ENCODE measurements around the gene CEP83. TPM values are rescaled to one million over a fixed set of nuclear protein-coding genes. Genes with fewer than 3 reads are reported as not detected.

CEP83 gene
- total RNA-seq, 1 experiment from 2014 or later = 10.9 TPM

DNA sequence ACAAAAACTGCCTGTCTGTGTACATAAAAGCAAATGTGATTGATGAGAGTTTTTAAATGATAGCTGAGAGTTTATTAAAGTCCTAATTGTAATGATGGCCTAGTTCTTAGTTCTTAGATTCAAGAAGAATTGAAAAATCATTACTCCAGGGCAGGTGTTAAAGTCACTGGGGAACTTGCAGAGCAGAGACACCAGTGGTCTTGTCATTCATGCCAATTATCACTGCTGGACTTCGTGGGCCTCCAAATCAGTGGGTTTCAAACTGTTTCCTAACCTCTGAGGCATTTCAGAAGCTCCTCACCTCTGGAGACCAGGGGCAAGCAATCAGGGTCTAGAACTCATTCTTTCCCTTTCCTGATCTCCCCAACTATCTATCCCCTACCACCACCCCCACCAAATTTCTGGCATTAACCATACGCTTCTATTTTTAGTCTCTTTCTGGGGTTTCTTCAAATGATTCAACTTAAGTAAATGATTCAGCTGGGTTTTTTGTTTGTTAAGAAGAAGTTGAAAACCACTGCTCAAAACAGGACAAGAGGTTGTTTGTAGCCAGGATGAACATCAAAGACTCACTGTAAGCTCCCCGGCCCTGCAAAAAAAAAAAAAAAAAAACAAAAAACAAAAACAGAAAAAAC is 80.1 kb downstream of the CEP83 start:
- H3K4me3 ChIP-seq (ENCODE audit: insufficient read depth, low read depth, low read length) = no peak overlapping the region
- no peak for DNase-seq
- H3K36me3 ChIP-seq (replicated peaks; ENCODE audit: control insufficient read depth, insufficient read depth, low read length) = 0 out of 2 replicates have a peak, but pooled peaks cover 3% of the 10 kb centered on the region
- no peaks in the 10 kb centered on the region for H3K27me3 ChIP-seq (ENCODE audit: control insufficient read depth, insufficient read depth, low read length)

DNA sequence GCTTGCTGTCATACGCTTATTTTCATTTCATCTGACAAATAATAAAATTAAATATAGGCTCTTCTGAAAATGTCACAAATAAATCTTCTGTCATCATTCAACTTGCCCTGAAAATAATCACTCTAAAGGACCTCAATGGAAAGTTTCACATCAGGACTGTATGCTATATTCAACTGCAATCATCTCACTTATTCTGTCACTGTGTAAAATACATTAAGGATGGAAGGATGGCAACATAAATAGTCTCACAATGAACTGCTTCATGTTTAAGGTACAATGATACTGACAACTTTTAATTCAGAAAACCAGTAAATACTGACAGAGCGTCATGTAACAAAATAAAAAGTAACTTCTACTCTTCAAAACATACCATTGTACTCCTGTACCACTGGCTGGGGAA is 82.1 kb downstream of the CEP83 start:
- H3K4me3 ChIP-seq (ENCODE audit: insufficient read depth, low read depth, low read length) = no peak overlapping the region
- 0 out of 2 replicates have a peak, but pooled peaks cover 3% of the 10 kb centered on the region for H3K36me3 ChIP-seq (replicated peaks; ENCODE audit: control insufficient read depth, insufficient read depth, low read length)
- no peaks in the 10 kb centered on the region for H3K27me3 ChIP-seq (ENCODE audit: control insufficient read depth, insufficient read depth, low read length)
- DNase-seq = no peak

DNA sequence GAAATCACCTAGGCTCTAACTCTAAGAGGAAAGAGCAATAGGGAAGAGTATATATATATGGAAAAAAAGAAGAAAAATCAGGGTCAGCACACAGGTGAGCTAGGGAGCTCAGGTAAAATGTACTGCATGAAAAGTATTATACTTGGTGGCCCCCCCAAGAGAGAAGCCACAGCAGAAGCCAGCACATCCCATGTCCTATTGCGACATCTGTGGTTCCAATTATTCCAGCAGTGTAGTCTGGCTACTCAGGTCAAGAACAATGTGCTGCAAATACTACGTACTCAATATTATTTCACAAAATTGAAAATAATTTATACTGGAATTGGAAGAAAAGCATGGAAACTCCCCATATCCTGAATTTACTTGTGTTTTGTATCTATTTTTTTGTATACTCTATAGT is 85.5 kb downstream of the CEP83 start:
- DNase-seq = no peak
- H3K27me3 ChIP-seq (ENCODE audit: control insufficient read depth, insufficient read depth, low read length) = no peaks in the 10 kb centered on the region
- H3K36me3 ChIP-seq (replicated peaks; ENCODE audit: control insufficient read depth, insufficient read depth, low read length) = 0 out of 2 replicates have a peak, but pooled peaks cover 2% of the 10 kb centered on the region
- no peak overlapping the region for H3K4me3 ChIP-seq (ENCODE audit: insufficient read depth, low read depth, low read length)

DNA sequence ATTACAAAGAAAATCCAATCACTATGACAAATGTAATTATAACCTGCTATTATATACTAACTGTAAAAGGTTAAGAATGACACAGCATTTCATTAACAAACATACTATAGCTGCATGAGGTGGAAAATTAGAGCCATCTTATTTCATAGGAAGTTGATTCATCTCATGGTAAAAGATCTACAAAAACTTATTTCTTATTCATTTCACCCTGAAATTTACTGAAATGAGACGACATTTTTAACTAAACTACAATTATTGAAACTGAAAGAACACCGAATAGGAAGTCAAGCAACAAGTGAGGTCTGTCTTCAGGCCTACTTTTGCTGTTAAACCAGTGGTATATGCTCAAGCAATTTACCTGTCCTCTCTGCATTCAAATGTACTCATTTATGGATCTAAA is 87.2 kb downstream of the CEP83 start:
- Histone ChIP-seq H3K4me3 (ENCODE audit: insufficient read depth, low read depth, low read length) (no peak overlapping the region), H3K36me3 (replicated peaks; ENCODE audit: control insufficient read depth, insufficient read depth, low read length) (no peaks in the 10 kb centered on the region), H3K27me3 (ENCODE audit: control insufficient read depth, insufficient read depth, low read length) (no peaks in the 10 kb centered on the region)
- no peak for DNase-seq

DNA sequence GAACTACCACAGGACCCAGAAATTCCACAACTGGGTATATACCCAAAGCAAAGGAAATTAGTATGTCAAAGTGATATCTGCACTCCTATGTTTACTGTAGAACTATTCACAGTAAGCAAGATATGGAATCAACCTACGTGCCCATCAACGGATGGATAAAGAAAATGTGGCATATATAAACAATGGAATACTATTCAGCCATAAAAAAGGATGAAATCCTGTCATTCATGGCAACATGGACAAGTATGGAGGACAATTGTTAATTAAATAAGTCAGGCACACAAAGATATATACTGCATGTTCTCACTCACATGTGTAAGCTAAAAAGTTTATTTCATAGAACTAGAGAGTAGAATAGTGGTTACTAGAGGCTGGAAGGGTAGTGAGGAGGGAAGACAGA is 97.0 kb downstream of the CEP83 start:
- Histone ChIP-seq H3K36me3 (replicated peaks; ENCODE audit: control insufficient read depth, insufficient read depth, low read length) (no peaks in the 10 kb centered on the region), H3K27me3 (ENCODE audit: control insufficient read depth, insufficient read depth, low read length) (no peaks in the 10 kb centered on the region), H3K4me3 (ENCODE audit: insufficient read depth, low read depth, low read length) (no peak overlapping the region)
- DNase-seq = no peak

DNA sequence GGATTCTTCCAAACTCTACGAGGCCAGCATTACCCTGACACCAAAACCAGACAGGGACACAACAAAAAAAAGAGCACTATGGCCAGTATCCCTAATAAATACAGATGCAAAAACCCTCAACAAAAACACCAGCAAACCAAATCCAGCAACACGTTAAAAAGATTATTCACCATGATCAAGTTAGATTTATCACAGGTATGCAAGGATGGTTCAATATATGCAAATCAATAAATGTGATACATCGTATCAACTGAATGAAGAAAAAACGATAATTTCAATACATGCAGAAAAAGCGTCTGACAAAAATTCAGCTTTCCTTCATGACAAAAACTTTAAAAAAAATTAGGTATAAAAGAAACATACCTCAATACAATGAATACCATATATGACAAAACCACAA is 99.9 kb downstream of the CEP83 start:
- no peak for DNase-seq
- no peak overlapping the region for H3K4me3 ChIP-seq (ENCODE audit: insufficient read depth, low read depth, low read length)
- H3K27me3 ChIP-seq (ENCODE audit: control insufficient read depth, insufficient read depth, low read length) = no peaks in the 10 kb centered on the region
- no peaks in the 10 kb centered on the region for H3K36me3 ChIP-seq (replicated peaks; ENCODE audit: control insufficient read depth, insufficient read depth, low read length)

DNA sequence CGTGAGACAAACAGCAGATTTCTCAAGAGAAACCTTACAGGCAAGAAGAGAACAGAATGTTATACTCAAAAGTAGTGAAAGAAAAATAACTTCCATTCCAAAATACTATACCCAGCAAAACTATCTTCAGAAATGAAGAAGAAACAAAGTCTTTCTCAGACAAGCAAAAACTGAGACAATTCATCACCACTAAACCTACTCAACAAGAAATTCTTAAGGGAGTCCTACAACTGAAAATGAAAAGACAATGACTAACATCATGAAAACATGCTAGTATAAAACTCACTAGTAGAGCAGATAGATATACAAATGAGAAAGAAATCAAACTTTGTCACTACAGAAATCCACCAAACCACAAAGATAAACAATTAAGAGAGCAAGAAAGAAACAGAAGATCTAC is 106.5 kb downstream of the CEP83 start:
- no peak for DNase-seq
- no peaks in the 10 kb centered on the region for H3K36me3 ChIP-seq (replicated peaks; ENCODE audit: control insufficient read depth, insufficient read depth, low read length)
- H3K4me3 ChIP-seq (ENCODE audit: insufficient read depth, low read depth, low read length) = no peak overlapping the region
- H3K27me3 ChIP-seq (ENCODE audit: control insufficient read depth, insufficient read depth, low read length) = no peaks in the 10 kb centered on the region

DNA sequence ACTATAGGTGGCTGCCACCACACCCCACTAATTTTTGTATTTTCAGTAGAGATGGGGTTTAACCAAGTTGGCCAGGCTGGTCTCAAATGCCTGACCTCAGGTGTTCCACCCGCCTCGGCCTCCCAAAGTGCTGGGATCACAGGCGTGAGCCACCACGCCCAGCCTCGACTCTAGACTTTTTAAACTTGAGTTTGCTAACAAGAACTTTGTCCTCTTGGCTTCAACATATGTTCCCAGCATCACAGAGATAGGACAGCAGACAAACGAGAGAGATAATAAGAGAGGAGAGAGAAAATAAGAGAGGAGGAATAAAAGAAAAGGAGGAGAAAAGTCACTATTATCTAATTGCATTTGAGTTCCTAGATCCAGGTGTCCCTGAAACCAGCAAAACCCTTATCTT is 119.1 kb downstream of the CEP83 start:
- no peak for DNase-seq
- Histone ChIP-seq H3K27me3 (ENCODE audit: control insufficient read depth, insufficient read depth, low read length) (no peaks in the 10 kb centered on the region), H3K4me3 (ENCODE audit: insufficient read depth, low read depth, low read length) (no peak overlapping the region), H3K36me3 (replicated peaks; ENCODE audit: control insufficient read depth, insufficient read depth, low read length) (0 out of 2 replicates have a peak, but pooled peaks cover 1% of the 10 kb centered on the region)

DNA sequence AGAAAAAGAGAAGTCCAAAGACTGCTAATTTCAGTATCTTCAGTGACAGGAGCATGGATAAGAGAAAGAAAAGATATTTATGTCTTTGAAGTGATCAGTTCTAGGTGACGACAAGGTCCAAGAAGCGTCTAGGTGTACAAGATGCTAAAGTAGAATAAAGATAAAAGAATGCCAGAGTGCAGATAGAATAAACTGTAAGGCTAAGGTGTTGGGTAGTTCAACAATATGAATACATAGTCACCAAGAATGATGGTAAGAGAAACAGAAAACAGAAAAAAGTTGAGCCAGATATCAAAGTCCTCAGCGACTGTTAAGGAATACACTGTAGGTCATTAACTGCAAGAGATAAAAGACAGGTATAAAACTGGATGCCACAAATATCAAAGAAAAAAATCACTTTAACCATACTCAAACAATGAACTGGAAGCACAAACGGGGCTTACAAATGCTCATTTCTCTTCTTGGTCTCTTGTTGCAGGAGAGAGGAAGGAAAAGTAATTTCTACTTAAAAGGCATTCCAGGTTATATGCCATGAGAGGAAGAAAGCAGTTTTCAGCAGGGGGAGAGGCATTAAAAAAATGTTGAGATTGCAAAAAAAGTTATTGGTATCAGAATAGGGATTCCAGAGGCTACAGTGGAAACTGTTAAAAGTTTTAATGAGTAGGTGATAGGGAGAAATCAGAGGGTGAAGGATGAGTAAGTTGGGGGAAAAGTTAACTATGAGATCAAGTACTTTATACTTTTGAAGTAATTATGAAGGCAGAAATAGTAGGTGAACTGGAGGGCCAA is 121.5 kb downstream of the CEP83 start:
- Histone ChIP-seq H3K27me3 (ENCODE audit: control insufficient read depth, insufficient read depth, low read length) (no peaks in the 10 kb centered on the region), H3K4me3 (ENCODE audit: insufficient read depth, low read depth, low read length) (no peak overlapping the region), H3K36me3 (replicated peaks; ENCODE audit: control insufficient read depth, insufficient read depth, low read length) (no peaks in the 10 kb centered on the region)
- no peak for DNase-seq

DNA sequence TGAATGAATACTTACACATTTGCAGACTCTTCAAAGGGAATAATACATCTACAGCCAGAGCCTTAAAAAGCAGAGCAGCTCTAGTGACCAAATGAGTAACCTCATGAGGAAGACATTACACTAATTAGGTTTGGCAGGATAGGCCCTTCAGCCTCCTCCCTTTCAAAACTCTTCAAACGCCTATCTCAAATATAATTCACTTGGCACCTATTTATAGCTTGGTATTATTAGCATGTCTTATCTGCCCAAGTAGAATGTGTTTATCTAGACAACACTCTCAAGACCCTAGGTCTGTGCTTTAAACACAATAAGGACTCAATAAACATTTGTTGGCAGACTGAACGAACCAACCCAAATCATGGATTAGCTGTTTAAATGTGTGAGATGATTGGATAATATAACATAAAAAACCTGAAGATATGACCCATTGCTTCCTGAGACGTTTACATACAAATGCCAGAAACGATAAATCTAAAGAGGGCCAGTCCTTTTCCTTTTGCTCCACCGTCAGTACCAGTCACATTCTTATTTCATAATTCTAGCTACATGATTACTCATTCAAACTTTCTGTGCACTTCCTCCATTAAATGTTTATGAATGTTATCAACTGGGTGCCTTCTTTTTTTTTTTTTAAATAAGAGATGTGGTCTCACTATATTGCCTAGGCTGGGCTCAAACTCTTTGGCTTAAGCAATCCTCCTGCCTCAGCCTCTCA is 123.3 kb downstream of the CEP83 start:
- Histone ChIP-seq H3K4me3 (ENCODE audit: insufficient read depth, low read depth, low read length) (no peak overlapping the region), H3K27me3 (ENCODE audit: control insufficient read depth, insufficient read depth, low read length) (no peaks in the 10 kb centered on the region), H3K36me3 (replicated peaks; ENCODE audit: control insufficient read depth, insufficient read depth, low read length) (no peaks in the 10 kb centered on the region)
- DNase-seq = no peak

DNA sequence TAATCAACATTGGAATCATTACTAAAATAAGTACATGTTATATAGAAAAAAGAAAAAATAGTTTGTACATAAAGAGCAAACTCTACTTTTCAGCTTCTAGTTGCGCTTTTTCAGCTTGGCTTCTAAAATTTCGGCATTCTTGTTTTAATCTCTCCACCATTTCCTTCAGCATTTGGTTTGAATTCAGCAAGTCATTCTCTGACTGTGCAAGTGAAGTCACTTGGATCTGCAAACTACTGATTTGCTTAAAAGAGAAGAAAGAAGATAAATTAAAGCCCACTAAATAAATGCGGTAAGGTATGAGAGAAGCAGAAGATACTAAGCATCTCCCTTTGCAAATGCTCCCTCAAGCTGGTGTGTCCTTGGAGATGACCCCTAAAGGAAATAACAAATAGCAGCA is 126.3 kb downstream of the CEP83 start:
- DNase-seq = no peak
- no peak overlapping the region for H3K4me3 ChIP-seq (ENCODE audit: insufficient read depth, low read depth, low read length)
- H3K36me3 ChIP-seq (replicated peaks; ENCODE audit: control insufficient read depth, insufficient read depth, low read length) = no peaks in the 10 kb centered on the region
- no peaks in the 10 kb centered on the region for H3K27me3 ChIP-seq (ENCODE audit: control insufficient read depth, insufficient read depth, low read length)

DNA sequence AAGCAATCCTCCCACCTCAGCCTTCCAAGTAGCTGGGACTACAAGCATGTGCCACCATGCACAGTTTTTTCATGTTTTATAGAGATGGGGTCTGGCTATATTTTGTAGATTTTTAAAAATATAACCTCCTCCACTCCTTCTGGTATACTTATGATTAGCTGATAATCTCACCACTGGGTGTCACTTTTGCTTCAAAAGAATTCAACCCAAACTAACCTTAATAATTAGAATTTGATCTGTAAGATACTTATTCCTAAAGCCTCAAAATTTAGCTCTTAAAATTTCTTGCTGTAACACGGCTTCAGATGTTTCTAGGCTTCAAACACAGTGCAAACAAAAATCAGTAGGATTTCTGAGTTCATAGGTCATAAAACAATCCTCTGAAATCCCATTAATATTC is 130.3 kb downstream of the CEP83 start:
- Histone ChIP-seq H3K4me3 (ENCODE audit: insufficient read depth, low read depth, low read length) (no peak overlapping the region), H3K27me3 (ENCODE audit: control insufficient read depth, insufficient read depth, low read length) (no peaks in the 10 kb centered on the region), H3K36me3 (replicated peaks; ENCODE audit: control insufficient read depth, insufficient read depth, low read length) (peaks cover 4% of the 10 kb centered on the region)
- DNase-seq = no peak

DNA sequence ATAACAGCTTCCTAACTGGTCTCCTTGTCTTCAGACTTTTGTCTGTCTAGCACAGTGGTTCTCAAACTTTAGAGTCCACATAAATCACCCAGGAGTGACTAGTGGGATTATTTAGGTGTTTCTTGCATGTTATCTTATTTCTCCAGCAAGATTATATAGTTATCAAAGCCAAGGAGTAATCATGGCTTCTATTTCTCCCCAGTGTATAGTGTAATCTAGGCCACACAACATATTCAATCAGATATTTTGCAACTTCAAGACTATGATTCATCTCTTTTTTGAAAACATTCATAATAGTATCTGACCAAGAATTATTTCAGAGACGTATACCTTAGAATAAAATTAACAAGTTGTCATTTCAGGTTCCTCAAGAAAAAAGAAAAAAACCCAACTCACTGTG is 131.9 kb downstream of the CEP83 start:
- no peak overlapping the region for H3K4me3 ChIP-seq (ENCODE audit: insufficient read depth, low read depth, low read length)
- H3K36me3 ChIP-seq (replicated peaks; ENCODE audit: control insufficient read depth, insufficient read depth, low read length) = peaks cover 9% of the 10 kb centered on the region
- H3K27me3 ChIP-seq (ENCODE audit: control insufficient read depth, insufficient read depth, low read length) = no peaks in the 10 kb centered on the region
- DNase-seq = no peak

DNA sequence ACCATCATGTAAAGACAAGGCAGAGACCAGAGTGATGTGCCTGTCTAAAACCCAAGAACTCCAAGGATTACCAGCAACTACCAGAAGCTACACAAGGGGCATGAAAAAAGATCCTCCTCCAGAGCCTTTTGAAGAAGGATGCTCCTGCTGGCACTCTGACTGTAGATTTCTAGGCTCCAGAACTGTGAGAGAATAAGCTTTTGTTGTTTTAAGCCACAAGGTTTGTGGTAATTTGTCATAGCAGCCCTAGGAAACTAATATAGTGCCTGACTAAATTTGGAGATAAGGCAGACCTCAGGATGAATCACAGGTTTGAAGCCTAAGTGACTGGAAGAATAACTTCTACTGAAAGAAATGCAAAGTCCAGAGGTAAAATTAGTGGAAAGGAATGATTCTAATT is 132.9 kb downstream of the CEP83 start:
- no peak for DNase-seq
- no peak overlapping the region for H3K4me3 ChIP-seq (ENCODE audit: insufficient read depth, low read depth, low read length)
- peaks cover 10% of the 10 kb centered on the region for H3K36me3 ChIP-seq (replicated peaks; ENCODE audit: control insufficient read depth, insufficient read depth, low read length)
- H3K27me3 ChIP-seq (ENCODE audit: control insufficient read depth, insufficient read depth, low read length) = no peaks in the 10 kb centered on the region

DNA sequence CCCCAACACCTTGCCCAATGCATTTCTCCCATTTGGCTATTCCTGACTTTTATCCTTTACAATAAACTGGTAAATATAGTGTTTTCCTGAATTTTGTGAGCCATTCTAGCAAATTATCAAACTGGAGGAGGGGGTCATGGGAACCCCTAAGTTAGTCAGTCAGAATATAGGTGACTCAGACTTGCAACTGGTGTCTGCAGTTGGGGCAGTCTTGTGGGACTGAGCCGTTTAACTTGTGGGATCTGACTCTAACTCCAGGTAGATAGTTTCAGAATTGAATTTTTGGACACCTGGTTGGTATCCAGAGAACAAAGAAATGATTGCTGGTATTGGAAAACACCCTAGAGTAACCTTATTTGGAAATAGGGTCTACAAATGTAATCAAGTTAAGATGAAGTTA is 133.4 kb downstream of the CEP83 start:
- H3K36me3 ChIP-seq (replicated peaks; ENCODE audit: control insufficient read depth, insufficient read depth, low read length) = peaks cover 15% of the 10 kb centered on the region
- no peaks in the 10 kb centered on the region for H3K27me3 ChIP-seq (ENCODE audit: control insufficient read depth, insufficient read depth, low read length)
- no peak overlapping the region for H3K4me3 ChIP-seq (ENCODE audit: insufficient read depth, low read depth, low read length)
- no peak for DNase-seq
